Activated CD8-positive, alpha-beta memory T cell treated with anti-CD3 and anti-CD28 coated beads for 4 hours (primary cell): ENCODE data around the gene CSNK1E.

Experiments used
- DNase-seq, 2 donors: peaks; one replicate each; pipeline ENCODE4 v3.0.0-alpha.2; 2020; ENCODE audit warnings: low read depth in 2 of 2

The CSNK1E gene

DNA sequence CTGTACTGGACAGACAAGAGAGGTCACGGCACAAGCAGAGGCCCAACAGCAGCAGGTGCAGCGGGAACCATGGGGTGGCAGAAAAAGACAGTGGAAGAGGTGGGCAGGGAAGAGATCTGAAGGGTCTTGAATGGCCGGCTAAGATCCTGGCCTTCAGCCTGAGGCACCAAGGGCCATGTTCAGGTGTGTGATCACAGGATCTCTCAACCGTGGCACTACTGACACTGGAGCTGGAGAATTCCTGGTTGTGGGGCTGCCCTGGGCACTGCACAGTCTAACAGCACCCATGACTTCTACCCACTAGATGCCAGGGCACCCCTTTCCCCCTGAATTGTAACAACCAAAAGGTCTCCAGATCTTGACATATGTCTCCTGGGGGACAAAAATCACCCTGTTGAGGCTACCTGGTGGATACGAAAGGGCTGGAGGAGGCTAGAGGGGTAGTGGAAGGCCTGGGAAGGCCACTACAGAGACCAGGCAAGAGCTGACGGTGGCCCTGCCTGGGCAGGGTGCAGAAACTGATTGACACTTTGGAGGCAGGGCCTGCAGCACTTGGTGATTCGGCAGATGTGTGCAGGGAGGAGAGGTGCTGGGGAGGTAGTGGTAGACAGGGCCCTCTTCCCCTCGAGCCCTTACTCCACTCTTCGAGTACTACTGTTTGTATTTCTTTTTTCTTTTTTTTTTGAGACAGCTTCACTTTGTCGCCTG is 8.3 kb downstream of the CSNK1E start:
- DNase-seq, result no peak

- no peak for DNase-seq
Measured at GRCh38 chr22:38305471-38306448, 11.5 kb downstream of the CSNK1E start.

DNA sequence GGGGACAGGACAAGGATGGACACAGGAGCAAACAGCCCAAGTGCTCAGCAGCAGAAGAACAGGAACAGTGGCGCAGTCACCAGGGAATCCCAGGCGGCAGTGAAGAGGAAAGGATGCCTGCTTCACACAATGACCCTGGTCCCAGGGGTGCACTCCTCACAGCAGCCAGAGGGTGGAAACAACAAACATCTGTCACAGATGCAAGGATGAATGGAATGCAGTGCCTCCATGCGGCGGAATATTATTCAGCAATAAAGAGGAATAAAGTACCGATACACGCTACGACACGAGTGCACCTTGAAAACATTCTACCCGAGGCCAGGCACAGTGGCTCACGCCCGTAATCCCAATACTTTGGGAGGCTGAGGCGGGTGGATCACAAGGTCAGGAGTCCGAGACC is 12.7 kb downstream of the CSNK1E start:
- no peak for DNase-seq

GRCh38 chr22:38303974-38304373 is 13.3 kb downstream of the CSNK1E start:
- DNase-seq, result no peak

GRCh38 chr22:38302906-38303305 is 14.3 kb downstream of the CSNK1E start:
- DNase-seq, result no peak

- DNase-seq, result no peak
Measured at GRCh38 chr22:38300946-38301345, 16.3 kb downstream of the CSNK1E start.

- no peak for DNase-seq
Measured at GRCh38 chr22:38300197-38300945, 16.9 kb downstream of the CSNK1E start.

DNA sequence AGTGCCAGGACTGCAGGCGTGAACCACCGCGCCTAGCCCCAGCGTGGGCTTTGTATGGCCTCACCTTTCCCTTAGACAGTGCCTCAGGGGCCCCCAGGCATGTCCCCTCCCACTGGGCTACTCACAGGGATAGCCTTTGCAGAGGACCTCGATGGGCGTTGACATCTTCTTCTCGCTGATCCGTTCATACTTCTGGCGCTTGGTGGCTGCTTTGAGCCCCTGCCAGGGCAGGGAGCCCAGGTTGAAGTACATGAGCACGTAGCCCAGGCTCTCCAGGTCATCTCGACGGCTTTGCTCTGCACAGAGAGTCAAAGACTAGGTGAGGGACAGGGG is 17.5 kb downstream of the CSNK1E start:
- no peak for DNase-seq

DNA sequence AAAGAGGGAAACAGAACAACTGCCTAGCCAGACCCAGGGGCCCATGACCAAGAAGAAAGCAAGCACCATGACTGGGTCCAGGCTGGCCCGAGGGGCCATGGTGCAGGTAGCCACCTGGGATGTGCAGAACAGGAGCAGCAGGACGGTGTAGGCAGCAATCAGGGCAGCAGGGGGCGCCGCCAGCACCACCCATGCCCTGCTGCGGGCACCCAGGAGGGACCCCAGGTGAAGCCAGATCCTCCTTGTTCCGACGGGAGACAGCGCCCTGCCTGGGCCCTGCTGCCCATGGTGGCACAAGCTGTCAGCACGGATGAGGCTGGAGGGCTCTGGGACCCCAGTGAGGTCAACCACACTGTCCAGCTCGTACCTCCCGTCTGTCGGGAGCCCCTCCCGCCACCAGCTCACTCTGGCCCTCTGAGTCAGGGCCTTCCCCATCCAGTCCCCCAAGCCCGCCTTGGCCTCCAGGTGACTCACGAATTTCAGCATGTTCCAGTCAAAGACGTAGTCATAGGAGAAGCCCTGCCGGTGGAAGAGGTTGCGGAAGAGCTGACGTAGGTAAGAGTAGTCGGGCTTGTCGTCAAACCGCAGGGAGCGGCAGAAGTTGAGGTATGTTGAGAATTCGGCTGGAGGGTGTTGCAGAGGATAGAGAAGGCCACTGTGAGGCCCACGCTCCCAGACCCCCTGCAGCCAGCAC is 18.8 kb downstream of the CSNK1E start:
- DNase-seq, result no peak

DNA sequence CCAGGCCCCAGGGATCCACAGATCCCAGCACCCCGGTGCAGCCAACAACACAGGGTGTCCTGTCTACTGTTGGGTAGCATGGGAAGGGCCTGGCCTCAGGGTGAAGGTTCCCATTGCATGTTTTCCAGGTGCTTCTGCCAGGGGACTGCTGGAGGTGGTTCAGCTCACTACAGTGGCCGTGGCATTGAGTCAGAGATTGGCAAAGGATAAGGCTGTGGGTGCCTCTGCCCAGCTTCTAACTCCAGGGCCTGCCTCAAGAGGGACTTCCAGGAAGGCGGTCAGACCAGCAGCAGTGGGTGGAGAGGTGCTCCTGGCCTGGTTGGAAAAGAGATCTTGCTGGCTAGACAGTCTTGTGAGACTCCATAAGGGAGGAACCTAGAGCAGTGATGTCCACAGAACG is 20.9 kb downstream of the CSNK1E start:
- DNase-seq, result no peak

- no peak for DNase-seq
Measured at GRCh38 chr22:38295863-38296262, 21.4 kb downstream of the CSNK1E start.

DNA sequence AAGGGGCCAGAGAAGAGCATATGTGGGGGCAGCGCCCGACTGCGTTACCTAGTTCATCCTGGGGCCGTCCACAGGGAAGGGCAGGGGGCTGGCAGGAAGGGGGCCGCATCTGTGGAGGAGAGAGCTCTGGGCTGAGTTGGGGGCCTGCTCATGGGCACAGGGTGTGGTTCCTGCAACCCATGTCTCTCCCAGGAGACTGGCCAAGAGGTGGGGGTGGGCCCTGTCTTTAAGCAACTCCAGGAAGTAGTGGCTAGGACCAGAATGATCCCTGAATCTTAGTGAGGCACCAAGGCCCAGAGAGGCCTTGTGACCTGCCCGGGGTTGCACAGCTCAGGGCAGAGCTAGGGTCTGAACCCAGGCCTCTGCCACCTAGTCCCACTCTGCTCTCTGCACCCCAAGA is 21.9 kb downstream of the CSNK1E start:
- no peak for DNase-seq

GRCh38 chr22:38294193-38294592 is 23.0 kb downstream of the CSNK1E start:
- no peak for DNase-seq

GRCh38 chr22:38292694-38293093 is 24.5 kb downstream of the CSNK1E start:
- DNase-seq, result no peak

- no peak for DNase-seq
Measured at GRCh38 chr22:38291201-38291777, 25.9 kb downstream of the CSNK1E start.

GRCh38 chr22:38290347-38290746 is 26.9 kb downstream of the CSNK1E start:
- no peak for DNase-seq

- no peak for DNase-seq
Measured at GRCh38 chr22:38289583-38290082, 27.6 kb downstream of the CSNK1E start.

DNA sequence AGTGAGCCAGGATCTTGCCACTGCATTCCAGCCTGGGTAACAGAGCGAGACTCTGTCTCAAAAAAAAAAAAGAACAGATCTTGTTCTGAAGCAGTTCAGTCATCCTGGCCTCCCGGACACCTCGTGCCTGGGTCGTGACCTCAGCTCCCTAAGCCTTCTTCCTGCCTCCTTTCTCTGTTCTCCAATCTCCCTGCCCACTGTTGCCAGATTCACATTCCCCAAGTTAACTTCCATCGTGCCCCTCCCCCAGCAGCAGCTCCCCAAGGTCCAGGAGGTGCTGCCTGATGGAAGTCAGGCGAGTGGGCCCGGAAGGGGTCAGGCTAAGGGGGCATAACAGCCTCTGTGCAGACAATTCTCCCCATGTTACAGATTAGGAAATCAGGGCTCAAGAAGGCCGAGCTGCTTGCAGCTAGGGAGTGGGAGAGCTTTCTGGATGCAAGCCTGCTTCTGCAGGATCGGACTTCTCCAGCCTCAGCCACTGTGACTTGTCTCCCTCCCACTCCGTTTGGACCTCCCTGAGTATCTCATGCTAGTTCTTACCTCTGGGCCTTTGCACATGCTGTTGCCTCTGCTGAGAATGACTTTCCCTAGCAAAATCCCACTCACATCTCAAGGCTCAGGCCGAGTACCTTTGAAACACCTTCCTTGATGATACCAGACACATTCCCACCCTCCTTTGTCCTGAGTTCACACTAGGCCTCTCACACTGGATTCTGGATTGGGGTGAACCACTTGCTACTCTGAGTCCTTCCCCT is 30.1 kb downstream of the CSNK1E start:
- no peak for DNase-seq

DNA sequence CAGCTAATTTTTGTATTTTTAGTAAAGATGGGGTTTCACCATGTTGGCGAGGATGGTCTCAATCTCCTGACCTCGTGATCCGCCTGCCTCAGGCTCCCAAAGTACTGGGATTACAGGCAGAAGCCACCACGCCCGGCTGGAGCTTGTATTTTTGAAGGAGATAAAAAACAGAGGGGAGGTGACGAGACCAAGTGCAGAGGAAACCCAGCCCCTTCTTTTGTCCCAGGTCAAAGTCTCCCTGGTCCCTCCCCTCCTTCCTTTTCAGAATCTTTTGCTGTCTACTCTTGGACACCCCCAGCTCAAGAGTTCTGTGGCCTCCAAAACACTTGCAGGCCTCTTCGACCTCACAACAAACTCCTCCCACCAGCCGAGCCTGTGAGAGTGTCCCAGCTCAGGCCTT is 32.2 kb downstream of the CSNK1E start:
- DNase-seq, result no peak

DNA sequence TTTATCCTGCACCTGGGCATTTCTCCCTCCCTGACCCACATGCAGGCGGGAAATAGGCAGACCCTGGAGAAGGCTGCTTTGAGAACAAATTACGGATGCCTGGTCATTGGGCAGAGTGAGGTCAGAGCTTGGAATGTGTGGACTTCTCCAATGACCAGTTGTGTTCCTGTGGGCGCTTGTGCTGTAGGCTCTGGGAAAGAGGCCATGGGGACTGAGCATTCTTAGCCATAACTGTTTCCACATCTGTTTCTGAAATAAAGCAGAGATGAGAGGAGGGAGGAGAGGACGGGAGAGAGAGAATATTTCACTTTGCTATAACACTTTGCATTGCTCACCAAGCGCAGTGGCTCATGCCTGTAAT is 33.2 kb downstream of the CSNK1E start:
- no peak for DNase-seq

DNA sequence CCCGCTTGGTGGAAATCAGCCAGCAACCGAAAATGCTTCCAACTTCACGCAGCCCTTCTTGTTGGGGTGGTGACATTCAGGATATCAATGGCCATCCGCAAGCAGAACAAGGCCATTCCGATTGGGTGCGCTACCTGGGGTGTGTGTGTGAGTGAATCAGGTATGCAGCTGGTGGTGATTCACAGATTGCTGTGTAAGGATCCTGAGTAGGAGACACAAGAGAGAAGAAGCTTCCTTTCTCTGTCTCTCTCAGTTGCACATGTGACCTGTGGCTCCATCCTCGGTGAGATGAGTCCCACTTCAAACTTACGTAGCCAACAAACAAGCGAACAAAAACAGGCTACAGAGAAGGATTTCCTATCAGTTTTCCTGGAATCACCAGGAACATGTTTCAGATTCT is 34.8 kb downstream of the CSNK1E start:
- DNase-seq, result no peak
